WTC11 (cell line): ENCODE measurements around the gene TEX51. TPM values are rescaled to one million over a fixed set of nuclear protein-coding genes. Genes with fewer than 3 reads are reported as not detected.

Source experiments
- ATAC-seq: fragments of 200-7000 bp; cut with Tn5 transposase; 2 replicates; pipeline ENCODE4 v1.10.0; 2021; ENCODE audit warnings: mild to moderate bottlenecking, moderate library complexity
- CTCF ChIA-PET: fragments of 300-600 bp; sonication (Branson Sonifier 250); formaldehyde crosslinking; loops from one replicate; lab custom pipeline; 2021; ENCODE audit warnings: antibody characterized with exemption; lab: Charles Lee
- POLR2A ChIA-PET: fragments of 350-600 bp; sonication (Branson Sonifier 250); formaldehyde crosslinking; loops from one replicate; lab custom pipeline; 2021; ENCODE audit warnings: antibody characterized with exemption; lab: Charles Lee
- DNase-seq: peaks from one replicate; pipeline ENCODE4 v3.0.0; 2021; ENCODE audit warnings: low spot score
- H3K27ac Mint-ChIP-seq: 2 replicates; pipeline ENCODE4 v1.8.0; 2021; ENCODE audit warnings: mixed read lengths
- H3K27me3 Mint-ChIP-seq: 2 replicates; pipeline ENCODE4 v1.8.0; 2021; ENCODE audit warnings: low read depth, mild to moderate bottlenecking, moderate library complexity, mixed read lengths
- H3K36me3 Mint-ChIP-seq: 2 replicates; pipeline ENCODE4 v1.8.0; 2021; ENCODE audit warnings: mixed read lengths
- H3K4me1 Mint-ChIP-seq: 2 replicates; pipeline ENCODE4 v1.8.0; 2022; ENCODE audit warnings: mixed read lengths
- H3K4me3 Mint-ChIP-seq: 2 replicates; pipeline ENCODE4 v1.8.0; 2021; ENCODE audit warnings: mild to moderate bottlenecking, moderate library complexity, mixed read lengths
- H3K9me3 Mint-ChIP-seq: 2 replicates; pipeline ENCODE4 v1.8.0; 2021; ENCODE audit warnings: mixed read lengths
- CREB1 ChIP-seq: sonication (generic); formaldehyde crosslinking; IDR thresholded peaks from 2 replicates; pipeline ENCODE4 v1.8.0; 2023; ENCODE audit warnings: mild to moderate bottlenecking, missing genetic modification reagents
- CREM ChIP-seq: sonication (generic); formaldehyde crosslinking; IDR thresholded peaks from 2 replicates; pipeline ENCODE4 v1.8.1; 2022; ENCODE audit warnings: mild to moderate bottlenecking, missing genetic modification reagents, moderate library complexity
- FOXJ3 ChIP-seq: sonication (generic); formaldehyde crosslinking; IDR thresholded peaks from 2 replicates; pipeline ENCODE4 v1.9.0; 2021; ENCODE audit warnings: missing genetic modification reagents, mild to moderate bottlenecking, borderline replicate concordance
- FOXK1 ChIP-seq: sonication (generic); formaldehyde crosslinking; IDR thresholded peaks from 2 replicates; pipeline ENCODE4 v1.8.0; 2022; ENCODE audit warnings: mild to moderate bottlenecking, moderate library complexity, missing genetic modification reagents
- GTF2I ChIP-seq: fragments of 250-450 bp; sonication (Bioruptor Pico); conservative IDR thresholded peaks from 2 replicates; pipeline ENCODE4 v1.4.0; 2021; ENCODE audit warnings: mild to moderate bottlenecking
- JAZF1 ChIP-seq: fragments of 250-450 bp; sonication (Bioruptor Pico); IDR thresholded peaks from 2 replicates; pipeline ENCODE4 v1.9.0; 2021; ENCODE audit warnings: moderate library complexity, mild to moderate bottlenecking, inconsistent platforms
- KAT7 ChIP-seq: sonication (generic); formaldehyde crosslinking; IDR thresholded peaks from 2 replicates; pipeline ENCODE4 v1.8.1; 2023; ENCODE audit warnings: missing genetic modification reagents, mild to moderate bottlenecking, borderline replicate concordance
- MYBL2 ChIP-seq: sonication (generic); formaldehyde crosslinking; IDR thresholded peaks from 2 replicates; pipeline ENCODE4 v1.8.1; 2023; ENCODE audit warnings: mild to moderate bottlenecking, moderate library complexity, missing genetic modification reagents
- NFYB ChIP-seq: sonication (generic); formaldehyde crosslinking; conservative IDR thresholded peaks from 2 replicates; pipeline ENCODE4 v1.8.0; 2022; ENCODE audit warnings: low read depth, missing genetic modification reagents
- NR2C2 ChIP-seq: sonication (generic); formaldehyde crosslinking; IDR thresholded peaks from 2 replicates; pipeline ENCODE4 v1.8.0; 2022; ENCODE audit warnings: mild to moderate bottlenecking, missing genetic modification reagents
- SMAD4 ChIP-seq: sonication (generic); formaldehyde crosslinking; IDR thresholded peaks from 2 replicates; pipeline ENCODE4 v1.8.0; 2022; ENCODE audit warnings: mild to moderate bottlenecking, missing genetic modification reagents
- ZNF121 ChIP-seq: sonication (generic); formaldehyde crosslinking; IDR thresholded peaks from 2 replicates; pipeline ENCODE4 v1.8.0; 2023; ENCODE audit warnings: missing genetic modification reagents
- ZNF138 ChIP-seq: sonication (generic); formaldehyde crosslinking; conservative IDR thresholded peaks from 2 replicates; pipeline ENCODE4 v1.8.1; 2022; ENCODE audit warnings: mild to moderate bottlenecking, moderate library complexity, missing genetic modification reagents
- ZNF232 ChIP-seq: sonication (generic); formaldehyde crosslinking; IDR thresholded peaks from 2 replicates; pipeline ENCODE4 v1.8.0; 2022; ENCODE audit warnings: mild to moderate bottlenecking, missing genetic modification reagents
- ZNF317 ChIP-seq: sonication (generic); formaldehyde crosslinking; IDR thresholded peaks from 2 replicates; pipeline ENCODE4 v1.8.1; 2023; ENCODE audit warnings: low read depth, mild to moderate bottlenecking, moderate library complexity, missing genetic modification reagents, borderline replicate concordance
- ZNF396 ChIP-seq: fragments of 250-450 bp; sonication (Bioruptor Pico); IDR thresholded peaks from 2 replicates; pipeline ENCODE4 v1.8.0; 2021; ENCODE audit warnings: mild to moderate bottlenecking, moderate library complexity, borderline replicate concordance
- ZNF416 ChIP-seq: fragments of 250-450 bp; sonication (Bioruptor Pico); IDR thresholded peaks from 2 replicates; pipeline ENCODE4 v1.9.0; 2021; ENCODE audit warnings: mild to moderate bottlenecking, inconsistent platforms
- total RNA-seq: library from RNA; stranded (reverse); gene quantifications from 3 replicates; pipeline ENCODE4 v1.2.3, GENCODE V29; 2021
- TF ChIP-seq, protein P1 (sequence below): sonication (generic); formaldehyde crosslinking; IDR thresholded peaks from 2 replicates; pipeline ENCODE4 v1.8.0; 2023; ENCODE audit warnings: mild to moderate bottlenecking, missing genetic modification reagents
- TF ChIP-seq, protein P2 (sequence below): sonication (generic); formaldehyde crosslinking; IDR thresholded peaks from 2 replicates; pipeline ENCODE4 v1.8.1; 2022; ENCODE audit warnings: missing genetic modification reagents, borderline replicate concordance
- TF ChIP-seq, protein P3 (sequence below): fragments of 250-450 bp; sonication (Bioruptor Pico); IDR thresholded peaks from 2 replicates; pipeline ENCODE4 v1.8.0; 2021; ENCODE audit warnings: mild to moderate bottlenecking
- TF ChIP-seq, protein P4 (sequence below): sonication (generic); formaldehyde crosslinking; IDR thresholded peaks from 2 replicates; pipeline ENCODE4 v1.8.1; 2023; ENCODE audit warnings: mild to moderate bottlenecking, missing genetic modification reagents, moderate library complexity
- TF ChIP-seq, protein P5 (sequence below): fragments of 250-450 bp; sonication (Bioruptor Pico); conservative IDR thresholded peaks from 2 replicates; pipeline ENCODE4 v1.9.0; 2021; ENCODE audit warnings: mild to moderate bottlenecking
- TF ChIP-seq, protein P6 (sequence below): sonication (generic); formaldehyde crosslinking; IDR thresholded peaks from 2 replicates; pipeline ENCODE4 v1.8.1; 2023; ENCODE audit warnings: mild to moderate bottlenecking, moderate library complexity, missing genetic modification reagents
- TF ChIP-seq, protein P7 (sequence below): sonication (generic); formaldehyde crosslinking; IDR thresholded peaks from 2 replicates; pipeline ENCODE4 v1.8.1; 2022; ENCODE audit warnings: mild to moderate bottlenecking, missing genetic modification reagents, moderate library complexity, borderline replicate concordance
- TF ChIP-seq, protein P8 (sequence below): sonication (generic); formaldehyde crosslinking; conservative IDR thresholded peaks from 2 replicates; pipeline ENCODE4 v1.8.1; 2022; ENCODE audit warnings: mild to moderate bottlenecking, missing genetic modification reagents

TEX51 gene
- total RNA-seq, 1 experiment from 2014 or later = not detected

DNA sequence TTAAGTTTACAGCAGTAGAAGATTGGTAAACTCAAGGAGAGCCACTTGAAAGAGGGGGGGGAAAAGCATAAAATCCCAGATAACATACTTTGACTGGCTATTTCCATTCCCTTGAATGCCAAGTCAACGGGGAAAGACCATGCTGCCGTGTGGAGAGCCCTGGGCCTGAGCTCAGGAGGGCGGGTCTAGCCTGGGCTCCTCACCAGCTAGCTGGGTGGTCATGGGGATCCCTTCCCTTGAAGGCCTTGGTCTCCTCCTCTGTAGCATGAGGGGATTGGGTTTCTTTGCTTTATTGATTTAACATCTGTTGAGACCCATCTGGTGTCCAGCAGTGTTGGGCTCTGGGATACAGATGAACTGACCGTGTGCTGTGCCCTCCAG, 35.0 kb downstream of the TEX51 start:
- ATAC-seq = no peak
- DNase-seq = no peak
- Mint-ChIP-seq H3K36me3 (0 out of 2 replicates have a peak, but pooled peaks cover 1% of the 10 kb centered on the region), H3K4me3 (no peak overlapping the region), H3K4me1 (peaks cover 8% of the 10 kb centered on the region), H3K9me3 (peaks cover 4% of the 10 kb centered on the region; the same call in 1 of the 2 replicates)
- TF ChIP-seq, protein P1, sequence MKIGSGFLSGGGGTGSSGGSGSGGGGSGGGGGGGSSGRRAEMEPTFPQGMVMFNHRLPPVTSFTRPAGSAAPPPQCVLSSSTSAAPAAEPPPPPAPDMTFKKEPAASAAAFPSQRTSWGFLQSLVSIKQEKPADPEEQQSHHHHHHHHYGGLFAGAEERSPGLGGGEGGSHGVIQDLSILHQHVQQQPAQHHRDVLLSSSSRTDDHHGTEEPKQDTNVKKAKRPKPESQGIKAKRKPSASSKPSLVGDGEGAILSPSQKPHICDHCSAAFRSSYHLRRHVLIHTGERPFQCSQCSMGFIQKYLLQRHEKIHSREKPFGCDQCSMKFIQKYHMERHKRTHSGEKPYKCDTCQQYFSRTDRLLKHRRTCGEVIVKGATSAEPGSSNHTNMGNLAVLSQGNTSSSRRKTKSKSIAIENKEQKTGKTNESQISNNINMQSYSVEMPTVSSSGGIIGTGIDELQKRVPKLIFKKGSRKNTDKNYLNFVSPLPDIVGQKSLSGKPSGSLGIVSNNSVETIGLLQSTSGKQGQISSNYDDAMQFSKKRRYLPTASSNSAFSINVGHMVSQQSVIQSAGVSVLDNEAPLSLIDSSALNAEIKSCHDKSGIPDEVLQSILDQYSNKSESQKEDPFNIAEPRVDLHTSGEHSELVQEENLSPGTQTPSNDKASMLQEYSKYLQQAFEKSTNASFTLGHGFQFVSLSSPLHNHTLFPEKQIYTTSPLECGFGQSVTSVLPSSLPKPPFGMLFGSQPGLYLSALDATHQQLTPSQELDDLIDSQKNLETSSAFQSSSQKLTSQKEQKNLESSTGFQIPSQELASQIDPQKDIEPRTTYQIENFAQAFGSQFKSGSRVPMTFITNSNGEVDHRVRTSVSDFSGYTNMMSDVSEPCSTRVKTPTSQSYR (CRISPR knock-in tag) = no peak
- no peak for TF ChIP-seq FOXJ3
- TF ChIP-seq, protein P2, sequence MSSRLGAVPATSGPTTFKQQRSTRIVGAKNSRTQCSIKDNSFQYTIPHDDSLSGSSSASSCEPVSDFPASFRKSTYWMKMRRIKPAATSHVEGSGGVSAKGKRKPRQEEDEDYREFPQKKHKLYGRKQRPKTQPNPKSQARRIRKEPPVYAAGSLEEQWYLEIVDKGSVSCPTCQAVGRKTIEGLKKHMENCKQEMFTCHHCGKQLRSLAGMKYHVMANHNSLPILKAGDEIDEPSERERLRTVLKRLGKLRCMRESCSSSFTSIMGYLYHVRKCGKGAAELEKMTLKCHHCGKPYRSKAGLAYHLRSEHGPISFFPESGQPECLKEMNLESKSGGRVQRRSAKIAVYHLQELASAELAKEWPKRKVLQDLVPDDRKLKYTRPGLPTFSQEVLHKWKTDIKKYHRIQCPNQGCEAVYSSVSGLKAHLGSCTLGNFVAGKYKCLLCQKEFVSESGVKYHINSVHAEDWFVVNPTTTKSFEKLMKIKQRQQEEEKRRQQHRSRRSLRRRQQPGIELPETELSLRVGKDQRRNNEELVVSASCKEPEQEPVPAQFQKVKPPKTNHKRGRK (CRISPR knock-in tag) = no peak
- TF ChIP-seq, protein P3, sequence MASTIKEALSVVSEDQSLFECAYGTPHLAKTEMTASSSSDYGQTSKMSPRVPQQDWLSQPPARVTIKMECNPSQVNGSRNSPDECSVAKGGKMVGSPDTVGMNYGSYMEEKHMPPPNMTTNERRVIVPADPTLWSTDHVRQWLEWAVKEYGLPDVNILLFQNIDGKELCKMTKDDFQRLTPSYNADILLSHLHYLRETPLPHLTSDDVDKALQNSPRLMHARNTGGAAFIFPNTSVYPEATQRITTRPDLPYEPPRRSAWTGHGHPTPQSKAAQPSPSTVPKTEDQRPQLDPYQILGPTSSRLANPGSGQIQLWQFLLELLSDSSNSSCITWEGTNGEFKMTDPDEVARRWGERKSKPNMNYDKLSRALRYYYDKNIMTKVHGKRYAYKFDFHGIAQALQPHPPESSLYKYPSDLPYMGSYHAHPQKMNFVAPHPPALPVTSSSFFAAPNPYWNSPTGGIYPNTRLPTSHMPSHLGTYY (CRISPR knock-in tag) = no peak
- TF ChIP-seq, protein P4, sequence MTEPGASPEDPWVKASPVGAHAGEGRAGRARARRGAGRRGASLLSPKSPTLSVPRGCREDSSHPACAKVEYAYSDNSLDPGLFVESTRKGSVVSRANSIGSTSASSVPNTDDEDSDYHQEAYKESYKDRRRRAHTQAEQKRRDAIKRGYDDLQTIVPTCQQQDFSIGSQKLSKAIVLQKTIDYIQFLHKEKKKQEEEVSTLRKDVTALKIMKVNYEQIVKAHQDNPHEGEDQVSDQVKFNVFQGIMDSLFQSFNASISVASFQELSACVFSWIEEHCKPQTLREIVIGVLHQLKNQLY (CRISPR knock-in tag) = no peak
- TF ChIP-seq MYBL2 (CRISPR knock-in tag) = no peak
- no peak for TF ChIP-seq KAT7 (CRISPR knock-in tag)
- TF ChIP-seq, protein P5, sequence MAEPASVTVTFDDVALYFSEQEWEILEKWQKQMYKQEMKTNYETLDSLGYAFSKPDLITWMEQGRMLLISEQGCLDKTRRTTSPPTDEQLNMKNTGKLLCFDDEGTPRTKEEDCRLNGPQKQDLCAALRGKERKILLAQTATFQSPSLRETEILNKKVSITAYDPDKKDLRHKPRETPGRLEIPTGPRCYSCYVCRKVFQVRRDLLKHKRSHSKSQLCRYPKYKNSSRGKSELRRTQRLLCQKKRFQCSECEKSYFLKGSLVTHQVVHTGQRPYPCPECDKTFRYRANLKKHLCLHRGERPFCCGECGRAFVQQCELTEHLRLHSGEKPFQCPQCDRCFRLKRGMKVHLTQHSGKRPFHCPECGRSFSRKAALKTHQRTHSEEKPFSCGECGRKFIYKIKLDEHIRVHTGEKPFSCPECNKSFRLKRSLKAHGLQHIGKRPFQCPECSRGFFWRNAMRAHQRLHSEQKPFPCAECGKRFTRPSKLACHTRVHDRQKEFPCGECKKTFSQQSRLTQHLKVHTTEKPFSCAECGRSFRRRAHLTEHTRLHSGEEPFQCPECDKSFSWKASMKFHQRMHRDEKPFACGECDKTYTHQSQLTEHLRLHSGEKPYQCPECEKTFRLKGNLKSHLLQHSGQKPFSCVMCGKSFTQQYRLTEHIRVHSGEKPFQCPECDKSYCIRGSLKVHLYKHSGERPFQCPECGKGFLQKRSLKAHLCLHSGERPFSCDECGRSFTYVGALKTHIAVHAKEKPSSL (CRISPR knock-in tag) = no peak
- TF ChIP-seq CREB1 = no peak
- TF ChIP-seq ZNF416 = no peak
- no peak for TF ChIP-seq CREM (CRISPR knock-in tag)
- no peak for TF ChIP-seq ZNF317 (CRISPR knock-in tag)
- no peak for TF ChIP-seq ZNF138 (CRISPR knock-in tag)
- no peak for TF ChIP-seq SMAD4 (CRISPR knock-in tag)
- TF ChIP-seq GTF2I (CRISPR knock-in tag) = no peak
- TF ChIP-seq, all 79 proteins: peak for 0
- CTCF ChIA-PET = interaction anchor here (0.7 to 2.2 kb wide), 3 partner anchors 9 to 47 kb away, joined by 3 to 11 read pairs (median 7); no protein-coding TSS in a partner anchor
- no peak overlapping the region for H3K27ac Mint-ChIP-seq
- H3K27me3 Mint-ChIP-seq = peaks cover 55% of the 10 kb centered on the region
- POLR2A ChIA-PET = no interaction called here

DNA sequence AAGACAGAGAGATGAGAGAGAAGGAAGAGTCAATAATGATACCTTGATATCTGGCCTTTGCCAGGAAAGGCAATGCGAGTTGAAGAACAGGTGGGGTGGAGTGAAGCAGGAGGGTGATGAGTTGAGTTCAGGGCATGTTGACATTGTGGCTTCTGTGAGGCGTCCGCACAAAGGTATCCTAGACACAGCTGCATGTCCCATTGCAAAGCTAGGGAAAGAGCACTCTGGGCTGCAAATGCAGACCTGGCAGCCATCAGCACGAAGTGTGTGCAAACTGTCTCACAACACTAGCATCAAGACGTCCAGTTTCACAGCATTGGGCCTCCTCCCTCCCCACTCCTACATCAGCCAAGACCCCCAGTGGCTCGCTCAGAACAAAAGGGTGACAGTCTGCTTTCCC, 36.1 kb downstream of the TEX51 start:
- Mint-ChIP-seq H3K4me3 (no peak overlapping the region), H3K9me3 (peaks cover 11% of the 10 kb centered on the region), H3K36me3 (peaks cover 6% of the 10 kb centered on the region; the same call in 1 of the 2 replicates), H3K27me3 (peaks cover 67% of the 10 kb centered on the region), H3K4me1 (peaks cover 13% of the 10 kb centered on the region), H3K27ac (no peak overlapping the region)
- ATAC-seq = no peak
- ChIA-PET POLR2A (no interaction called here), CTCF (interaction anchor here (1.2 to 1.8 kb wide), 2 partner anchors 13 to 37 kb away, joined by 3 to 6 read pairs; no protein-coding TSS in a partner anchor)
- no peak for DNase-seq
- TF ChIP-seq NR2C2 (no peak), KAT7 (CRISPR knock-in tag) (no peak), ZNF232 (CRISPR knock-in tag) (no peak), NFYB (CRISPR knock-in tag) (no peak), ZNF396 (CRISPR knock-in tag) (no peak), FOXK1 (CRISPR knock-in tag) (no peak), JAZF1 (CRISPR knock-in tag) (no peak), ZNF121 (CRISPR knock-in tag) (no peak)
- TF ChIP-seq, protein P6, sequence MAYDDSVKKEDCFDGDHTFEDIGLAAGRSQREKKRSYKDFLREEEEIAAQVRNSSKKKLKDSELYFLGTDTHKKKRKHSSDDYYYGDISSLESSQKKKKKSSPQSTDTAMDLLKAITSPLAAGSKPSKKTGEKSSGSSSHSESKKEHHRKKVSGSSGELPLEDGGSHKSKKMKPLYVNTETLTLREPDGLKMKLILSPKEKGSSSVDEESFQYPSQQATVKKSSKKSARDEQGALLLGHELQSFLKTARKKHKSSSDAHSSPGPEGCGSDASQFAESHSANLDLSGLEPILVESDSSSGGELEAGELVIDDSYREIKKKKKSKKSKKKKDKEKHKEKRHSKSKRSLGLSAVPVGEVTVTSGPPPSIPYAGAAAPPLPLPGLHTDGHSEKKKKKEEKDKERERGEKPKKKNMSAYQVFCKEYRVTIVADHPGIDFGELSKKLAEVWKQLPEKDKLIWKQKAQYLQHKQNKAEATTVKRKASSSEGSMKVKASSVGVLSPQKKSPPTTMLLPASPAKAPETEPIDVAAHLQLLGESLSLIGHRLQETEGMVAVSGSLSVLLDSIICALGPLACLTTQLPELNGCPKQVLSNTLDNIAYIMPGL (CRISPR knock-in tag) = no peak
- TF ChIP-seq, protein P7, sequence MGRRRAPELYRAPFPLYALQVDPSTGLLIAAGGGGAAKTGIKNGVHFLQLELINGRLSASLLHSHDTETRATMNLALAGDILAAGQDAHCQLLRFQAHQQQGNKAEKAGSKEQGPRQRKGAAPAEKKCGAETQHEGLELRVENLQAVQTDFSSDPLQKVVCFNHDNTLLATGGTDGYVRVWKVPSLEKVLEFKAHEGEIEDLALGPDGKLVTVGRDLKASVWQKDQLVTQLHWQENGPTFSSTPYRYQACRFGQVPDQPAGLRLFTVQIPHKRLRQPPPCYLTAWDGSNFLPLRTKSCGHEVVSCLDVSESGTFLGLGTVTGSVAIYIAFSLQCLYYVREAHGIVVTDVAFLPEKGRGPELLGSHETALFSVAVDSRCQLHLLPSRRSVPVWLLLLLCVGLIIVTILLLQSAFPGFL (CRISPR knock-in tag) = no peak
- TF ChIP-seq, protein P8, sequence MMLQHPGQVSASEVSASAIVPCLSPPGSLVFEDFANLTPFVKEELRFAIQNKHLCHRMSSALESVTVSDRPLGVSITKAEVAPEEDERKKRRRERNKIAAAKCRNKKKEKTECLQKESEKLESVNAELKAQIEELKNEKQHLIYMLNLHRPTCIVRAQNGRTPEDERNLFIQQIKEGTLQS (CRISPR knock-in tag) = no peak
